Memory B cell (primary cell): ENCODE results near the gene PAX2.
A peak's percentile ranks its signal among the peaks of the same experiment; 100 is the strongest.

Experiments used
- ATAC-seq: fragments of 150-1000 bp; cut with Tn5 transposase; 2 replicates; pipeline ENCODE4 v1.10.0; 2021; ENCODE audit warnings: low read depth, mild to moderate bottlenecking, moderate library complexity
- DNase-seq, 2 donors: peaks; one replicate each; pipeline ENCODE4 v3.0.0; 2022; ENCODE audit warnings: low spot score in 2 of 2
- H3K27ac Mint-ChIP-seq: one replicate; pipeline ENCODE4 v1.8.0; 2022; ENCODE audit warnings: mild to moderate bottlenecking, moderate library complexity, mixed read lengths
- H3K27me3 Mint-ChIP-seq: one replicate; pipeline ENCODE4 v1.8.0; 2022; ENCODE audit warnings: mixed read lengths
- H3K36me3 Mint-ChIP-seq: one replicate; pipeline ENCODE4 v1.8.0; 2022; ENCODE audit warnings: mild to moderate bottlenecking, mixed read lengths
- H3K4me1 Mint-ChIP-seq: one replicate; pipeline ENCODE4 v1.8.0; 2022; ENCODE audit warnings: mixed read lengths
- H3K4me3 Mint-ChIP-seq: one replicate; pipeline ENCODE4 v1.8.0; 2022; ENCODE audit warnings: mild to moderate bottlenecking, moderate library complexity, mixed read lengths
- H3K9me3 Mint-ChIP-seq: one replicate; pipeline ENCODE4 v1.8.0; 2022; ENCODE audit warnings: mixed read lengths

The PAX2 gene

DNA sequence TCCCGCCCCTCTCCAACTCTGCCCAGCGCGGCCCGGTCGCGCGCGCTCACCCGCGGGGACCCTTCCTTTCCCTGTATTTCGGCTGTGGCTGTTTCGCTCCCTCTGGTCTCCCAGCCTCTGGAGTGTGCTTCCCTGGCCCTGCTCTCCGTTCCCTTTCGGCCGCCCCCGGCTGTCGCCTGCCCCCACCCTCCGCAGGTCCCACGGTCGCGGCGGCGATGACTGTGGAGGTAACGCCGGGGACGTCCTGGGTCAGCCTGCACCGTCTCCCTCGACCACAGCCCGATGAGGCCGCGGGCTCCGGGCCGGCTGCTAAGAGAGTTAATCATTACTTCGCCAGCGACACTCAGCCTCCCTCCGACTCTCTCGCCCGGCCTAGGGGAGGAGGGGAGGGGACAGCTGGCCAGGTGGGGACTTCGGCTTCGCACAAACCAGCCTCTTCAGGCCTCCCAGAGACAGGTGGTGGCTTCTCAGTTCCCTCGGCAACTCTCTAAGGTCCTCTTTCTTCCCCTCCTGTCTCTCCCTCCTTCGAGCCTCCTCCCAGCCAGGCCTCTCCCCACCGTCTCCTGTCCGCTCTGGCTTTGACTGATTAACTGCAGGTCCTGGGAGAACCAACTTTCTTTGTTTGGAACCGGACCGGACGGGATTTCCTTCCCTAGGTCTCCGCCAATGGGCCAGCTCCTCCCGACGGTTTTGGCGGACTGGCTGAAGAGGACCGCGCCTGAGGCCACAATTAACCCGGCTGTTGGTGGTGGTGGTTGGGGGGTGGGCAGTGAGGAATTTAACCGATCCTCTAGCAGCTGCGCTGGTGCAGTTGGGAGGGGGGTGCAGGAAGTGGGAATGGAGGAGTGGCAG lies 5.6 kb upstream of the PAX2 start:
- DNase-seq (no peak), ATAC-seq (no peak)
- no peak overlapping the region for H3K4me3 Mint-ChIP-seq
- H3K36me3 Mint-ChIP-seq, result no peaks in the 10 kb centered on the region
- peaks cover 44% of the 10 kb centered on the region for H3K27me3 Mint-ChIP-seq
- H3K9me3 Mint-ChIP-seq, result no peaks in the 10 kb centered on the region
- H3K4me1 Mint-ChIP-seq, result peaks cover 30% of the 10 kb centered on the region
- H3K27ac Mint-ChIP-seq, result no peak overlapping the region

DNA sequence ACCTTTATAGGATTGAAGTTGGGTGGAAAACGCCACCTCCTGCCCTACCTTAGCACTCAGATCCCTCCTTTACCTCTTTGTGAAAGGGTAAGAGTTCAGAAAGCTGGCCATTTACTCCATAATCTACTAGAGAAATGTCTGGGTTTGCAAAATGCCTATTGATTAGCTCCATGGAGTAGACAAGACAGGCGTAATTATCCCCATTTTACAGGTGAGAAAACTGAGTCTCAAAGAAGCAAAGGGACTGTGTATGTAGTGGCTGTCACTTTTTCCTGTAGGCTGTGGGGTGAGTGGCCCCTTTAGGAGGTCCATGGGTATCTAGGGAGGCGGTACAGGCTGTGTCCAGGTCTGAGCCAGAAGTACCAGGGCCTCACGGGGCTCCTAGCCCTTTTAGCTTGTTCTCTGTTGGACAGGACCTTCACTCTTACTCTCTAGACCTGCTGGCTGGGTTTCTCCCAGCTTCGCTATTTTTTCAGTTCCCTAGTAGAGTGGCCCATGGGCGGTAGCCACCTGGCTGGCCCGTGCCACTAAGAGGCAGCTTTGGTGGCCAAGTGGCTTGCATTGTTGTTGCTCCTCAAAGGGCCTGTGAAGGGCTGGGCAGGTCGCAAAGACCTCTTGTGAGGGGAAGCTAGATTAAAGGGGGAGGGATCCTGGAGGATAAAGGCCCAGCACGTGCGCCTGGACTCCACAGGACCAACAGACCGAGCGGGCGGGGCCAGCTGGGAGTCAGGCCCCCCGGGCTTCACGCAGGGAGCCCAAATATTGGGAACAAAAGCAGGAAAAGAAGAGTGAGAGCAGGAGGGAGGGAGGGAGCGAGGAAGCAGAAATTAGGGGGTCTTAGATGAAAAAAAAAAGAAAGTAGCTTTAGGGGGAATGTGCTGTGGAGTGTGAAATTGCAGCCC lies 4.7 kb upstream of the PAX2 start:
- H3K36me3 Mint-ChIP-seq, result no peaks in the 10 kb centered on the region
- H3K9me3 Mint-ChIP-seq, result no peaks in the 10 kb centered on the region
- ATAC-seq, result no peak
- peaks cover 27% of the 10 kb centered on the region for H3K4me1 Mint-ChIP-seq
- H3K27ac Mint-ChIP-seq, result no peak overlapping the region
- H3K27me3 Mint-ChIP-seq, result peaks cover 41% of the 10 kb centered on the region
- DNase-seq, result no peak
- H3K4me3 Mint-ChIP-seq, result peak overlapping the region; percentile 9

DNA sequence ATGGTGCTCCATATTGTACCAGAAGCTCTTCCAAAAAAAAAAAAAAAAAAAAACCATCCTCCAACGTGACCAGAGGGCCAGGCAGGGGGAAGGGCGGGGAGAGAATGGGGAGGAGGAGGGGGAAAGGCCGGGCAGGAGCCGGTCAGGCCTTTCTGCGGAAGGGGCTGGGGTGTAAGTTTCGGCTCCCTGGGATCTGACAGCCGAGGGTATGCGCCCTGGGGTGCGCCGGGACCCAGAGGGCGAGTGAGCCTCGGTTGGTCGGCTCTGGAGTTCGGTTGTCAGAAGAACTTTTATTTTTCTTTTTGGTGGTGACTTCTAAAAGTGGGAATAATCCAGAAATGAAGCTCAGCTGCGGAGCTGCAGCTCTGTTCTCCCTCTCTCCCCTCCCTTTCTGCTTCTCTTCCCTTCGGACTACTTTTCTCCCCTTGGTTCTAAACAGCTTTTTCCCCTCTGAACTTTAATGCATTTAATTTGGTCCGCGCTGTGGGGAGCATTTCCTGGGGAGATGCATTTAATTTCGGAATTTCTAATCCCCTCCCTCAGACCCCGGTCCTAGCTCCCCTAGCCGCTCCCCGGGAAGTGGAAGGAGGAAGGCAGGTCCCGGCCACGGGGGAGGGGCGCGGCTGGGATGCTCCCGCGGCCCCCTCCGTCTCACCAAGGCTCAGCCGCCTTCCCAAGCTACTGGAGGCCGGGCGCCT lies 3.9 kb upstream of the PAX2 start:
- Mint-ChIP-seq H3K27ac (no peak overlapping the region), H3K4me1 (peaks cover 33% of the 10 kb centered on the region), H3K9me3 (no peaks in the 10 kb centered on the region), H3K36me3 (no peaks in the 10 kb centered on the region), H3K4me3 (no peak overlapping the region), H3K27me3 (peaks cover 44% of the 10 kb centered on the region)
- ATAC-seq (no peak), DNase-seq (no peak)

DNA sequence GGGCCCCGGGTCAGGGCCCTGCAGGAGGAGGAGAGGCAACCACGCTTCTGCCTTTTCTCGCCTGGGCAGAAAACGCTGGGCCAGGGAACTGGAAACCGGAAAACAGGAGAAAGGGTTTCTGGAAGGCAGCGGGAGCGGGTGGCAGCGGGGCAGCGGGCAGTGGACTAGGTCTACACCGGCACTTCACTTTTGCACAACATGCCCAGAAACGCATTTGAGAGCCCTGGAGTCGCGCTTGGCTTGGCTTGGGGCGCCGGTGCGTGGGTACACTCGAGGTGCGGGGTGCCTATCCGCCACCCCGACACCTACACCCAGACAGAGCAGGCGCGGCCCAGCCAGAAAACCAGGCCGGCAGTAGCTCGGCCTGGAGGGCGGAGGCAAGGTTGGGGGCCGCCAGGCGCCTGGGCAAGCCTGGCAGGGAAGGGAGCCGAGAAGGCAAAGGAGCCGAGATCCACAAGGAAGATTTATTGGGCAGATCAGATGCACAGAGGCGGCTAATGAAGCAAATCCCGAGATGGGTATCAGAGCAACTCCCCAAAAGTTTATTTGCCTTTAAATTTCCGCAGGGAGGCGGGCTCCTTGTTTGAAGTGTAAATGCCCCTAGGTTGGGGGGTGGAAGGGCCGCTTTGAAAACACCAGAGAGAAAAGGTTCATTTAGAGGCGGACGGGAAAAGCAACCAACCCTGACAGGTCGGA lies 3.2 kb upstream of the PAX2 start:
- Mint-ChIP-seq H3K27ac (no peak overlapping the region), H3K9me3 (no peaks in the 10 kb centered on the region), H3K36me3 (no peaks in the 10 kb centered on the region), H3K27me3 (peaks cover 45% of the 10 kb centered on the region), H3K4me3 (no peak overlapping the region), H3K4me1 (peaks cover 35% of the 10 kb centered on the region)
- ATAC-seq, result no peak
- no peak for DNase-seq

DNA sequence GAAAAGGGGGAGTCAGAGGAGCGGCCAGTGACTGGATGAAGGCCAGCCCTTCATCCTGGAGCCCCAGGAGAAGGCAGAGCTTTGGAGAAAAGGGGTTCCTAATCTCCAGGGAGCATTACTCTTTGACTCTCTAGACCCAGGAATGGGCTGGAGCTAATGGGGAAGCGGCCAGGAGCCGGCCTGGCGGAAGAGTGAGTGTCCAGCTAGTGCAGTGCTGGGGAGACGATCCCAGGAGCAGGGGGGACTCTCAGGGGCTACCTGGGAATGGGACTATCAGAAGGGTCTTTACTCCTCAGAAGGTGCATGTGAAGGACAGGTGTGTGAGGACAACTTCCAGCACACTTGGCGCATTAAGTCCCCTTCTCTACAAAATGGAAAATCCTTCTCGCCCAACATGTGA lies 2.4 kb upstream of the PAX2 start:
- ATAC-seq (no peak), DNase-seq (no peak)
- Mint-ChIP-seq H3K36me3 (no peaks in the 10 kb centered on the region), H3K4me1 (peaks cover 32% of the 10 kb centered on the region), H3K9me3 (no peaks in the 10 kb centered on the region), H3K27ac (no peak overlapping the region), H3K27me3 (peaks cover 42% of the 10 kb centered on the region), H3K4me3 (no peak overlapping the region)

DNA sequence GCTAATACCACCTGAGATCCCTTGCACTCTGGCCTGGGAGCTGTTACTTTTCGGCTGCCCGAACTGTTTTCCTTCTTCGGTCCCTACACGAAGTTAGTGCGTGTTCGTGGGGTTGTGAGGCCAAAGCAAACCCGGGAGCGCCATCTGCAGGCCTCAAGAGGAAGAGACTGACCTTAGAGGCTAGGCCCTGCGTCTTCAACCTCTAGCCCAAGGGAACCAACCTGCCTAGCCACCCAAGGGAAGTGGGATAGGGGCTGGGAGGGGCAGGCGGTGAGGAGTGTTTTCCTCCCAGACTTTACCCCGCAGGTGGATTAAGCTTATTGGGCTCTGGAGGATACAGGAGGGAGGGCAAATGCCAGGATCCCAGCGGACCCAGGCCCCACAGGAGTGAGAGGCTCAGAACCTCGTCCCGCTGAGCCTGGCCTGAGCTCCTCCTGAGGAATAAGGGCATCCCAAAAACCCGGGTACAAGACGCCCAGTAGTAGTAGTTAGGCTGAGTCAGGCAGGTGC lies 1.7 kb upstream of the PAX2 start:
- DNase-seq, result no peak

DNA sequence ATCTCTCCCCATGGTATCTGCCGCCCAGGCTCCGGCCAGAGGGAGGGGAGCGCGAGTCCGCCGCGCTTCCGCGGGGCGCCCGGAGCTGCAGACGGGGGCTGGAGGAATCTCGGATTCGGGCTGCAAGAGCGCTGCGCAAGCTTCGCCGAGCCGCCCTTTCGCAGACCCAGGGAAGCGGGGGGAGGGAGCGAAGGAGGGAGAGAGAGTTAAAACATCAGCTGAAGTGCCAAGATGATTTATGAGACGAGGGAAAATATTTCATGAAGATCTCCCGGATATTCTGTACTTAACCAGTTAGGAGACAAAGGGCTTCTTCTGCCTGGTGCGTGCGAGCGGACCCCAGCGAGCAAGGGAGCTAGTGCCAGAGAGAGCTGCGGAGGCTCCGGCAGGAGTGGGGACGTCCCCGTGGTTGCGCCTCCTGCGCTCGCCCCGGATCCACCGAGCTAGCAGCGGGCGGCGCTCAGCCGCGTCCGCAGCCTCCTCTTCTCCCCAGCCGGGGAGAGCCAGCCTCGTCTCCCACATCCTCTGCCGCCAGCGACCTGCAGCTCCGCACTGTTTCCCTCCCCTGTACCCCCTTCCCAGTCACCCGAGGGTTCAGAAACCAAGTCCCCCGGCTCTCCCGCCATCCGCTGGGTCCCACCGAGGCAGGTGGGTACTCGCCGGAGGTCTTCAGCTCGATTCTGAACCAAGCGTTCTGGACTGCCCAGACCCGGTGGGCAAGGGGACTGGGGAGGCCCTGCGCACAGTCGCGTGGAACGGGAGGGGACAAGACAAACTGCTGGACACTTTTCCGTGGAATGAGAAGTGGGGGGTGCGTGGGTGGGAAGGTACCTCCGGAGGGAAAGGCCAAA lies 1.0 kb upstream of the PAX2 start:
- peaks cover 32% of the 10 kb centered on the region for H3K4me1 Mint-ChIP-seq

More for the DNA sequence above, 1.7 kb upstream of the PAX2 start:
- Mint-ChIP-seq H3K9me3 (no peaks in the 10 kb centered on the region), H3K27ac (peak overlapping the region; percentile 38), H3K4me3 (peak overlapping the region; percentile 70), H3K36me3 (no peaks in the 10 kb centered on the region), H3K27me3 (peaks cover 39% of the 10 kb centered on the region), H3K4me1 (peaks cover 29% of the 10 kb centered on the region)
- ATAC-seq, result peak; percentile 69

DNA sequence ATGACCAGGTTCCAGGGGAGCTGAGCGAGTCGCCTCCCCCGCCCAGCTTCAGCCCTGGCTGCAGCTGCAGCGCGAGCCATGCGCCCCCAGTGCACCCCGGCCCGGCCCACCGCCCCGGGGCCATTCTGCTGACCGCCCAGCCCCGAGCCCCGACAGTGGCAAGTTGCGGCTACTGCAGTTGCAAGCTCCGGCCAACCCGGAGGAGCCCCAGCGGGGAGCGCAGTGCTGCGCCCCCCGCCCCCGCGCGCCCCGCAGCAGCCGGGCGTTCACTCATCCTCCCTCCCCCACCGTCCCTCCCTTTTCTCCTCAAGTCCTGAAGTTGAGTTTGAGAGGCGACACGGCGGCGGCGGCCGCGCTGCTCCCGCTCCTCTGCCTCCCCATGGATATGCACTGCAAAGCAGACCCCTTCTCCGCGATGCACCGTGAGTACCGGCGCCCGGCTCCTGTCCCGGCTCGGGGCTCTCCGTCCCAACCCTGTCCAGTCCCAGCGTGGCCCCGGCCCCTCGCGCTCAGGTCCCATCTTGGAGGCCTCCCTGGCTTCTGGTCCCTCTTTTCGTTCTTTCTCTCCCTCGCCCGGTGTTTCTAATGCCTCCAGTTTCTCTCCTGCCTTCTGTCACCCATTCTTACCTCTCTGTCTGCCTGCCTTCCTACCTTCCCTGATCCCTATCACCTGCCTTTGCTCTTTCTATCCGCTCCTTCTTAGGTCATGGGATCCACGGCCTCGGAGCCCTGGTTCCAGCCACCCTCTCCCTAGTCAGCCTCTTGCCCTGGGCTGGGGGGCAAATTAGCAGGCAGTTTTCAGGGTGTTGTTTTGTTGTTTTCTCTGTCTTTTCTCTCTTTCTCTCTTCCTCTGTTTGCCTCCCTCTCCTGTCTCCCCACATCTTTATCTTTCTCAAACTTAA lies 751 bp downstream of the PAX2 start:
- ATAC-seq (no peak), DNase-seq (no peak)
- H3K27me3 Mint-ChIP-seq, result peaks cover 33% of the 10 kb centered on the region
- peak overlapping the region; percentile 43 for H3K4me3 Mint-ChIP-seq
- H3K4me1 Mint-ChIP-seq, result peaks cover 25% of the 10 kb centered on the region
- no peak overlapping the region for H3K27ac Mint-ChIP-seq
- H3K9me3 Mint-ChIP-seq, result no peaks in the 10 kb centered on the region
- H3K36me3 Mint-ChIP-seq, result no peaks in the 10 kb centered on the region

More for the DNA sequence above, 1.0 kb upstream of the PAX2 start:
- H3K27me3 Mint-ChIP-seq, result peaks cover 42% of the 10 kb centered on the region
- H3K9me3 Mint-ChIP-seq, result no peaks in the 10 kb centered on the region
- peak overlapping the region; percentile 70 for H3K4me3 Mint-ChIP-seq
- H3K36me3 Mint-ChIP-seq, result no peaks in the 10 kb centered on the region
- no peak overlapping the region for H3K27ac Mint-ChIP-seq
- ATAC-seq (no peak), DNase-seq (no peak)

DNA sequence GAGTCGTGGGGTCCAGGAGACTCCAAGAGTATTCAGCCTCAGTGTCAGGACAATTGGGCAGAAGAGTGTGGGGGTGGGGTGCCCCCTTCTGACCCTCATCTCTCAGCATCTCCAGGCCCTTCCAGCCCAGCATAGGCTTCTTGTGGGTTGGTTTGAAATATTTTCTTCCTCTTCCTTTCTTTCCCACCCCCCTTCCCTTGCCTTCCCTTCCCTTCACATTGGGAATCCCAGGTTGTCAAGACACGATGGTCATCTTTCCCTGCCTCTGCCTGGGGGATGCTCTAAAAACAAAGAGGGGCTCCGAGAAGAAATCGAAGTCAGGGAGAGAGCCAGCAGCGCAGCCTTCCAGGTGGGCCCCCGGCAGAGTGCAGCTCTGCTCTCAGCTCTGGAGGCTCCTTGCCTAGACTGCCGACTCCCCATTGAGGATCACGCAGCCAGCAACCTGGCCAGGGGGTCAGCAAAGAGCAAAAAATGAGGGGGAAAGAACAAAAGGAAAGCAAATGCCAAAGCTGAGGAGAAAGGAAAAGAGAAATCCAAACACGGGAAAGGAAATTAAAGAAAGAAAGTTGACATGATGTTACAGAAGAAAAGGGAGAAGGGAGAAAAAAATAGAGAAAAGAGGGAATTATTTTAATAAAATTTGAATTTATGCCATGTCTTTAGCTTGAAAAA lies 1.5 kb downstream of the PAX2 start:
- DNase-seq, result no peak
- Mint-ChIP-seq H3K27me3 (peaks cover 32% of the 10 kb centered on the region), H3K4me3 (peak overlapping the region; percentile 43), H3K36me3 (no peaks in the 10 kb centered on the region), H3K4me1 (peaks cover 25% of the 10 kb centered on the region), H3K9me3 (no peaks in the 10 kb centered on the region), H3K27ac (peak overlapping the region; percentile 10)
- ATAC-seq, result no peak

DNA sequence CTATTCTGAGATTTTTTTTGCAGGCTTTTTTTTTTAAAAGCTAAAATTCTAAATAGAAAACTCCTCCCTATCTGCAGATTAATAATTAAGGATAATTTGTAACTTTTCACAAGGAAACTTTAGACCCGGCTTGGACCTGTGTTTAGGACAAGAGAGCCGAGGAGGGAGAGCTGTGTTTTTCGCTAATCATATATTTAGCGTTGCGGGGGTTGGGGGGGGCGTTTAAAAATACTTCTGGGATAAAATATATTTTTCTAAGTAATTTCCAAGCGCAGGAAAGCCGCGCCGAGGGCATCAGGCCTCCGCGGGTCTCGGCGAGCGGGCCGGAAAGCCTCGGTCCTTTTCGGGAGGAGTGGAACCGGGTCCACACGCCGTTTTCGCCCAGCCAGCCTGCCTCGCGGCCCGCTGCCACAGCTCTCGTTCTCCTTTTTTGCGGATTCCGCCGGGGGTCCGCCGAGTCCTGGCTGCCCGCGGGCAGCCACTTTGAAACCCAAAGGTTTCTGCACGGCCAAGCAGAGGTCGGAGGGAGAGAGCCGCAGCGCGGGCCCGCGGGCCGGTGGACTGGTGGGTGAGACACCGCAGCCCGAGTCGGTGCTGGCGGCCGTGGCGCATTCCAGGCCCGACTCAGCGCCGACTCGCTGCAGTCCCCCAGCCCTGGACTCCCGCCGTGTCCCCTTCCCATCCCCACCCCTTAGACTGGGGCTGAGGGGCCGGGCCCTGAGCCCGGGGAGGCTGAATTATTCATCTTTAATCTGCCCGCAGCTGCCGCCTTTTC lies 2.3 kb downstream of the PAX2 start:
- DNase-seq (no peak), ATAC-seq (no peak)
- H3K27ac Mint-ChIP-seq, result peak overlapping the region; percentile 10
- H3K4me3 Mint-ChIP-seq, result peak overlapping the region; percentile 19
- peaks cover 25% of the 10 kb centered on the region for H3K4me1 Mint-ChIP-seq
- peaks cover 34% of the 10 kb centered on the region for H3K27me3 Mint-ChIP-seq
- no peaks in the 10 kb centered on the region for H3K9me3 Mint-ChIP-seq
- H3K36me3 Mint-ChIP-seq, result no peaks in the 10 kb centered on the region
